Eye (tissue), 1 donor: ENCODE results near the gene SORCS2.

ENCODE experiments used
- DNase-seq: peaks from one replicate; pipeline ENCODE4 v3.0.0-alpha.2; 2015

The SORCS2 gene

GRCh38 chr4:7295197-7295910 lies 103.0 kb downstream of the SORCS2 start:
- no peak for DNase-seq

- DNase-seq, result no peak
These were observed 103.7 kb downstream of the SORCS2 start for GRCh38 chr4:7295911-7296660.

- no peak for DNase-seq
These were observed 104.5 kb downstream of the SORCS2 start for GRCh38 chr4:7296661-7297335.

- no peak for DNase-seq
These were observed 105.0 kb downstream of the SORCS2 start for GRCh38 chr4:7297374-7297773.

- no peak for DNase-seq
These were observed 105.5 kb downstream of the SORCS2 start for GRCh38 chr4:7297881-7298280.

- DNase-seq, result no peak
These were observed 106.3 kb downstream of the SORCS2 start for GRCh38 chr4:7298619-7299009.

GRCh38 chr4:7299010-7299907 lies 106.9 kb downstream of the SORCS2 start:
- peak; percentile 92 for DNase-seq

- DNase-seq, result no peak
These were observed 107.8 kb downstream of the SORCS2 start for GRCh38 chr4:7299908-7300710.

GRCh38 chr4:7300711-7301095 lies 108.4 kb downstream of the SORCS2 start:
- DNase-seq, result no peak

- no peak for DNase-seq
These were observed 108.9 kb downstream of the SORCS2 start for GRCh38 chr4:7301126-7301785.

- no peak for DNase-seq
These were observed 109.7 kb downstream of the SORCS2 start for GRCh38 chr4:7301846-7302630.

GRCh38 chr4:7302781-7303404 lies 110.6 kb downstream of the SORCS2 start:
- no peak for DNase-seq

- no peak for DNase-seq
These were observed 111.2 kb downstream of the SORCS2 start for GRCh38 chr4:7303561-7303960.

GRCh38 chr4:7304436-7304835 lies 112.1 kb downstream of the SORCS2 start:
- no peak for DNase-seq

- DNase-seq, result no peak
These were observed 114.0 kb downstream of the SORCS2 start for GRCh38 chr4:7306021-7306965.

- no peak for DNase-seq
These were observed 114.6 kb downstream of the SORCS2 start for GRCh38 chr4:7306986-7307385.

GRCh38 chr4:7307394-7308099 lies 115.2 kb downstream of the SORCS2 start:
- no peak for DNase-seq

- no peak for DNase-seq
These were observed 116.8 kb downstream of the SORCS2 start for GRCh38 chr4:7309181-7309580.
